ENCODE results near the gene TSPAN15.
"Not testable (repeated sequence)": the region's sequence is repeated elsewhere in the genome, so short reads cannot be mapped to it uniquely, and the experiment has no call there.

TSPAN15 gene

GRCh38 chr10:69443354-69443753 lies 7.9 kb upstream of the TSPAN15 start:
- Histone ChIP-seq H3K4me3 (replicated peaks; ENCODE audit: low read depth, low read length) (no peak overlapping the region), H3K36me3 (ENCODE audit: control insufficient read depth, insufficient read depth, low read length) (no peaks in the 10 kb centered on the region), H3K27me3 (replicated peaks; ENCODE audit: control insufficient read depth, insufficient read depth, low read length) (no peaks in the 10 kb centered on the region; the same call in 1 of the 2 replicates)
- DNase-seq (ENCODE audit: extremely low read depth, insufficient read length): no peak
- no peak for TF ChIP-seq CTCF (IDR thresholded peaks at IDR 0.05; ENCODE audit: insufficient read depth, low read length, poor library complexity, severe bottlenecking)

- Histone ChIP-seq H3K4me3 (replicated peaks; ENCODE audit: low read depth, low read length) (no peak overlapping the region), H3K27me3 (replicated peaks; ENCODE audit: control insufficient read depth, insufficient read depth, low read length) (no peaks in the 10 kb centered on the region; the same call in 1 of the 2 replicates), H3K36me3 (ENCODE audit: control insufficient read depth, insufficient read depth, low read length) (no peaks in the 10 kb centered on the region)
- no peak for TF ChIP-seq CTCF (IDR thresholded peaks at IDR 0.05; ENCODE audit: insufficient read depth, low read length, poor library complexity, severe bottlenecking)
- DNase-seq (ENCODE audit: extremely low read depth, insufficient read length): no peak
Measured at GRCh38 chr10:69445041-69445440, 6.2 kb upstream of the TSPAN15 start.

- Histone ChIP-seq H3K4me3 (replicated peaks; ENCODE audit: low read depth, low read length) (no peak overlapping the region), H3K36me3 (ENCODE audit: control insufficient read depth, insufficient read depth, low read length) (no peaks in the 10 kb centered on the region), H3K27me3 (replicated peaks; ENCODE audit: control insufficient read depth, insufficient read depth, low read length) (no peaks in the 10 kb centered on the region; the same call in 1 of the 2 replicates)
- DNase-seq (ENCODE audit: extremely low read depth, insufficient read length): no peak
- TF ChIP-seq CTCF (IDR thresholded peaks at IDR 0.05; ENCODE audit: insufficient read depth, low read length, poor library complexity, severe bottlenecking): no peak
Measured at GRCh38 chr10:69446229-69446628, 5.0 kb upstream of the TSPAN15 start.

- no peaks in the 10 kb centered on the region; the same call in 1 of the 2 replicates for H3K27me3 ChIP-seq (replicated peaks; ENCODE audit: control insufficient read depth, insufficient read depth, low read length)
- no peaks in the 10 kb centered on the region for H3K36me3 ChIP-seq (ENCODE audit: control insufficient read depth, insufficient read depth, low read length)
- H3K4me3 ChIP-seq (replicated peaks; ENCODE audit: low read depth, low read length): no peak overlapping the region
- DNase-seq (ENCODE audit: extremely low read depth, insufficient read length): no peak
- no peak for TF ChIP-seq CTCF (IDR thresholded peaks at IDR 0.05; ENCODE audit: insufficient read depth, low read length, poor library complexity, severe bottlenecking)
Measured at GRCh38 chr10:69446650-69447151, 4.6 kb upstream of the TSPAN15 start.

- Histone ChIP-seq H3K27me3 (replicated peaks; ENCODE audit: control insufficient read depth, insufficient read depth, low read length) (no peaks in the 10 kb centered on the region), H3K36me3 (ENCODE audit: control insufficient read depth, insufficient read depth, low read length) (no peaks in the 10 kb centered on the region), H3K4me3 (replicated peaks; ENCODE audit: low read depth, low read length) (no peak overlapping the region)
- TF ChIP-seq CTCF (IDR thresholded peaks at IDR 0.05; ENCODE audit: insufficient read depth, low read length, poor library complexity, severe bottlenecking): peak; percentile 54
- DNase-seq (ENCODE audit: extremely low read depth, insufficient read length): peak; percentile 26
Measured at GRCh38 chr10:69449841-69450240, 1.4 kb upstream of the TSPAN15 start.

GRCh38 chr10:69450395-69450794 lies 870 bp upstream of the TSPAN15 start:
- not testable (repeated sequence) for H3K36me3 ChIP-seq (ENCODE audit: control insufficient read depth, insufficient read depth, low read length); DNase-seq (ENCODE audit: extremely low read depth, insufficient read length); H3K27me3 ChIP-seq (replicated peaks; ENCODE audit: control insufficient read depth, insufficient read depth, low read length); H3K4me3 ChIP-seq (replicated peaks; ENCODE audit: low read depth, low read length)

Data from GM06990 (cell line).